Progenitor cell of endocrine pancreas (in vitro differentiated cells): ENCODE data around the gene COL6A3. TPM values are rescaled to one million over a fixed set of nuclear protein-coding genes. Genes with fewer than 3 reads are reported as not detected.

Experiments
- DNase-seq: peaks from one replicate; pipeline ENCODE4 v3.0.0; 2021; ENCODE audit warnings: low spot score; ENCODE audit not compliant: unreplicated experiment
- H3K27ac Mint-ChIP-seq: 2 replicates; pipeline ENCODE4 v1.8.0; 2021; ENCODE audit warnings: mild to moderate bottlenecking, moderate library complexity, mixed read lengths
- H3K27me3 Mint-ChIP-seq: 2 replicates; pipeline ENCODE4 v1.8.0; 2021; ENCODE audit warnings: mixed read lengths
- H3K36me3 Mint-ChIP-seq: 2 replicates; pipeline ENCODE4 v1.8.0; 2022; ENCODE audit warnings: mixed read lengths; ENCODE audit not compliant: insufficient read depth
- H3K4me1 Mint-ChIP-seq: 2 replicates; pipeline ENCODE4 v1.8.0; 2021; ENCODE audit warnings: low read depth, mixed read lengths
- H3K4me3 Mint-ChIP-seq: 2 replicates; pipeline ENCODE4 v1.8.0; 2021; ENCODE audit warnings: low read depth, mild to moderate bottlenecking, moderate library complexity, mixed read lengths
- H3K9me3 Mint-ChIP-seq: 2 replicates; pipeline ENCODE4 v1.8.0; 2021; ENCODE audit warnings: low read depth, mixed read lengths
- total RNA-seq: library from RNA; stranded (reverse); gene quantifications from 2 replicates; pipeline ENCODE4 v1.2.1, GENCODE V29; 2021
- TF ChIP-seq, protein P1 (sequence below): fragments of 200-600 bp; sonication (generic); IDR thresholded peaks from one replicate; pipeline ENCODE4 v1.5.0; 2021; ENCODE audit warnings: antibody characterized with exemption, mild to moderate bottlenecking; ENCODE audit not compliant: unreplicated experiment

Gene COL6A3
- total RNA-seq, 1 donor from 2014 or later = 1.0 TPM

DNA sequence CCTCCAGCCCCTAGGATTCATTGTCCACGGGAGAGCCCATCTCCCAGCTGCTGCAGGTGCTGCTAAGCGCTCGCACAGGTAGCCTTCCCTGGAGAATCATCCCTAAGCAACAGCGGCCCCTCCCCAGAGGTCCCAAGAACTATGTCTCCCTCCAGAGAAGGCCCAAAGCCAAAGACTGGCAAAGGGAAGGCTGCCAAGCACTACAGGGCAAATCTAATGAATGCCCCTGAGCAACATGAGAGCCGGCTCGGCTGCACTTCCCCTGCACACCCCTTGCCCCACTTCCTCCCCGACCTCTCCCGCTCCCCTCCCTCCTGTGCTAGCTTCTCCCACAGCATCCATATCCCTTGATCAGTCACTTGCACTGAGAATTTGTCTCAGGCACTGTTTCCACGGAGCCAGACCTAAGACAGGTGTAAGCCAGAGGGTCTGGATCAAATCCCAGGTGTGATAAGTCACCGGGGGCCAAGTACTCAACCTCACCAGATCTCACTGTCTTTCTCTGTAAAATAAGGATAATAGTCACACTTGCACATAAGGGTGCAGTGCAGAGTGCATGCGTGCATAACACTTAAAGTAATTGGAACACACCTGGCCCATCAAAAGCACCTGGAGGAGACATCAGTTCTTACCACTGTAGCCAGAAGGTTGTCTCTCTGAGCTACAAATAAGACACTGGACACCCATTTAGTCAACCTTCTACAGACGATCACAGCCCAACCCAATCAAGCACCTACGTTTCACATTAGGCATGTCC, 20.1 kb upstream of the COL6A3 start:
- Mint-ChIP-seq H3K27me3 (peaks cover 21% of the 10 kb centered on the region), H3K36me3 (no peaks in the 10 kb centered on the region), H3K9me3 (no peaks in the 10 kb centered on the region), H3K27ac (no peak overlapping the region), H3K4me3 (no peak overlapping the region), H3K4me1 (peaks cover 4% of the 10 kb centered on the region)
- TF ChIP-seq, protein P1, sequence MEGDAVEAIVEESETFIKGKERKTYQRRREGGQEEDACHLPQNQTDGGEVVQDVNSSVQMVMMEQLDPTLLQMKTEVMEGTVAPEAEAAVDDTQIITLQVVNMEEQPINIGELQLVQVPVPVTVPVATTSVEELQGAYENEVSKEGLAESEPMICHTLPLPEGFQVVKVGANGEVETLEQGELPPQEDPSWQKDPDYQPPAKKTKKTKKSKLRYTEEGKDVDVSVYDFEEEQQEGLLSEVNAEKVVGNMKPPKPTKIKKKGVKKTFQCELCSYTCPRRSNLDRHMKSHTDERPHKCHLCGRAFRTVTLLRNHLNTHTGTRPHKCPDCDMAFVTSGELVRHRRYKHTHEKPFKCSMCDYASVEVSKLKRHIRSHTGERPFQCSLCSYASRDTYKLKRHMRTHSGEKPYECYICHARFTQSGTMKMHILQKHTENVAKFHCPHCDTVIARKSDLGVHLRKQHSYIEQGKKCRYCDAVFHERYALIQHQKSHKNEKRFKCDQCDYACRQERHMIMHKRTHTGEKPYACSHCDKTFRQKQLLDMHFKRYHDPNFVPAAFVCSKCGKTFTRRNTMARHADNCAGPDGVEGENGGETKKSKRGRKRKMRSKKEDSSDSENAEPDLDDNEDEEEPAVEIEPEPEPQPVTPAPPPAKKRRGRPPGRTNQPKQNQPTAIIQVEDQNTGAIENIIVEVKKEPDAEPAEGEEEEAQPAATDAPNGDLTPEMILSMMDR = no peak
- DNase-seq = no peak

DNA sequence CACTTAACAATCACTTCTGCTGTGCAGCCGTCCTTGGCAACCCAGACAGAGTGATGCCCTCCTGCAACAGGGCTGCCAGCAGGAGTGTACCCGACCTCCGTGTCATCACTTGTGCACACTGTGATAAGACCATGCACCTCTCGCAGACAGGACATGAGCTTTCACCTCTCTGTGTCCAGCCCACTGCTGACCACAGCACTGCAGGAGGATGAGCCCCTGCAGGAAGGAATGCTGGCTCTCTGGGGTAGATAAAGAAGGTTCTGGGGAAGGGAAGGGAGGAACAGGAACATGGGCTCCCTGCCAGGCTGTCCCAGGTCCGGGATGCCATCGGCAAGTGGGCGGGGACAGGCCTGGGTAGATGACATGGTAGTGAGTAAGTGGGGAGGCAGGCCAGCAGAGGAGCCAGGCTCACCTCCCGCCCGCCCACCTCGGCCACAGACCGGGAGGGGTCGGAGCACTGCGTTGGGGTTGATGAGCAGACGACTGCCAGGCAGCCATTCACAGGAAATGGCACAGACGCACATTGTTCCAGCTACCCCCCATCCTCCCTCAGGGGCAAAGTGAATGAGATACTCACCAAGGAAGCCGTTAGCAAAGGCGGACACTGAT, 18.6 kb upstream of the COL6A3 start:
- no peak for DNase-seq
- no peak overlapping the region for H3K4me3 Mint-ChIP-seq
- no peak overlapping the region for H3K27ac Mint-ChIP-seq
- no peaks in the 10 kb centered on the region for H3K36me3 Mint-ChIP-seq
- H3K27me3 Mint-ChIP-seq = peaks cover 32% of the 10 kb centered on the region
- H3K9me3 Mint-ChIP-seq = no peaks in the 10 kb centered on the region
- H3K4me1 Mint-ChIP-seq = no peaks in the 10 kb centered on the region
- TF ChIP-seq, protein P1 = no peak

DNA sequence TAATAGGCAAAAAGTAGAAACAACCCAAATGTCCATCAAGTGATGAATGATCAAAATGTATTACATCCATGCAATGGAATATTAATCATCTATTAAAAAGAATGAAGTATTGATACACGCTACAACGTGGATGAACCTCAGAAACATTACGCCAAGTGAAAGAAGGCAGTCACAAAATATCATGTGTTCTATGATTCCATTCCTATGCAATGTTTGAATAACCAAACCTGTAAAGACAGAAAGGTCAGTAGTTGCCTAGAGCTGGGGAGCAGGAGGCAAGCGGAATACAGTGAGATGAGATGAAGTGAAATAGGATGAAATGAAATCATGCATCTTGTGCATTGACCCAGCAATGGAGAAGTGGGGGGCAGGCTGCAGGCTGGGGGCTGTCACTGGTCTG, 17.9 kb upstream of the COL6A3 start:
- Mint-ChIP-seq H3K36me3 (no peaks in the 10 kb centered on the region), H3K4me1 (no peaks in the 10 kb centered on the region), H3K27ac (no peak overlapping the region), H3K9me3 (no peaks in the 10 kb centered on the region), H3K27me3 (peaks cover 35% of the 10 kb centered on the region), H3K4me3 (no peak overlapping the region)
- DNase-seq = no peak
- TF ChIP-seq, protein P1 = no peak

DNA sequence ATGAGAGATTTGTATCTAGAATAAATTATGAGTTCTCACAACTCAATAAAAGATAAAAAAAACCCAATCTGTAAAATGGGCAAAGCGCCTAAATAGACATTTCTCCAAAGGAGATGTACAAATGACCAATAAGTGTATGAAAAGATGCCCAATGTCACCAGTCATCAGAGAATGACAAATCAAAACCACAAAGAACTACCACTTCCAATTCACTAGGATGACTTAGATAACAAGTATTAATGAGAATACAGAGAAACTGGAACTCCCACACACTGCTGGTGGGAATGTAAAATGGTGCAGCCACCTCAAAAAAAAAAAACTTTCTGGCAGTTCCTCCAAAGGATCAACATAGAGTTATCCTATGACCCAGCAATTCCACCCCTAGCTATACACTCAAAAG, 17.4 kb upstream of the COL6A3 start:
- no peak for DNase-seq
- TF ChIP-seq, protein P1 = no peak
- no peaks in the 10 kb centered on the region for H3K4me1 Mint-ChIP-seq
- no peak overlapping the region for H3K4me3 Mint-ChIP-seq
- no peak overlapping the region for H3K27ac Mint-ChIP-seq
- H3K27me3 Mint-ChIP-seq = peaks cover 35% of the 10 kb centered on the region
- H3K9me3 Mint-ChIP-seq = no peaks in the 10 kb centered on the region
- H3K36me3 Mint-ChIP-seq = no peaks in the 10 kb centered on the region

DNA sequence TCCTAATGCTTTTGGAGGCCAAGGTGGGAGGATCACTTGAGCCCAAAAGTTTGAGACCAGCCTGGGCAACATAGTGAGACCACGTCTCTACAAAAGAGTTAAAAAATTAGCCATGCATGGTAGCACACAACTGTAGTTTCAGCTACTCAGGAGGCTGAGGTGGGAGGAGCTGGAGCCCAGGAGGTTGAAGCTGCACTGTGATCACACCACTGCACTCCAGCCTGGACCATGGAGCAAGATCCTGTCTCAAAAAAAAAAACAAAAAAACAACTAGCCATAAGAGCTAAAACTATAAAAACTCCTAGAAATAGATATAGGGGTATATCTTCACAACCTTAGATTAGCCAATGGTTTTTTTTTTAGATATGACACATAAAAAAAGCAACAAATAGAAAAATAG, 16.9 kb upstream of the COL6A3 start:
- H3K4me1 Mint-ChIP-seq = no peaks in the 10 kb centered on the region
- H3K27me3 Mint-ChIP-seq = peaks cover 35% of the 10 kb centered on the region
- no peak for DNase-seq
- H3K4me3 Mint-ChIP-seq = no peak overlapping the region
- no peak overlapping the region for H3K27ac Mint-ChIP-seq
- no peaks in the 10 kb centered on the region for H3K36me3 Mint-ChIP-seq
- no peaks in the 10 kb centered on the region for H3K9me3 Mint-ChIP-seq
- TF ChIP-seq, protein P1 = no peak
